C4-2B (cell line): Measurements from ENCODE around the gene ATG2B.

Source experiments
- CTCF ChIP-seq: fragments of 450-650 bp; conservative IDR thresholded peaks from 2 replicates; pipeline ENCODE4 v1.5.1; 2017; ENCODE audit warnings: mild to moderate bottlenecking
- ZFX ChIP-seq: fragments of 450-650 bp; IDR thresholded peaks from 2 replicates; pipeline ENCODE4 v1.6.1; 2017

- TF ChIP-seq CTCF (no peak), ZFX (no peak)
These were observed 52.2 kb downstream of the ATG2B start for GRCh38 chr14:96310906-96311305.
